ENCODE measurements around the gene CRLF1.

The CRLF1 gene

GRCh38 chr19:18636183-18636968, 29.8 kb upstream of the CRLF1 start:
- DNase-seq (ENCODE audit: low spot score) = peak; percentile 100

- DNase-seq (ENCODE audit: low spot score) = no peak
Measured at GRCh38 chr19:18635831-18636182, 29.2 kb upstream of the CRLF1 start.

- DNase-seq (ENCODE audit: low spot score) = no peak
Measured at GRCh38 chr19:18634612-18635297, 28.2 kb upstream of the CRLF1 start.

GRCh38 chr19:18633321-18633720, 26.7 kb upstream of the CRLF1 start:
- DNase-seq (ENCODE audit: low spot score) = no peak

GRCh38 chr19:18629166-18630088, 22.8 kb upstream of the CRLF1 start:
- no peak for DNase-seq (ENCODE audit: low spot score)

- no peak for DNase-seq (ENCODE audit: low spot score)
Measured at GRCh38 chr19:18626906-18627305, 20.3 kb upstream of the CRLF1 start.

- no peak for DNase-seq (ENCODE audit: low spot score)
Measured at GRCh38 chr19:18620902-18621301, 14.3 kb upstream of the CRLF1 start.

- no peak for DNase-seq (ENCODE audit: low spot score)
Measured at GRCh38 chr19:18620311-18620710, 13.7 kb upstream of the CRLF1 start.

GRCh38 chr19:18618236-18618635, 11.6 kb upstream of the CRLF1 start:
- no peak for DNase-seq (ENCODE audit: low spot score)

GRCh38 chr19:18617562-18617961, 11.0 kb upstream of the CRLF1 start:
- DNase-seq (ENCODE audit: low spot score) = no peak

- DNase-seq (ENCODE audit: low spot score) = no peak
Measured at GRCh38 chr19:18616023-18616422, 9.4 kb upstream of the CRLF1 start.

- DNase-seq (ENCODE audit: low spot score) = no peak
Measured at GRCh38 chr19:18613589-18614234, 7.1 kb upstream of the CRLF1 start.

- DNase-seq (ENCODE audit: low spot score) = peak; percentile 53
Measured at GRCh38 chr19:18612772-18613588, 6.4 kb upstream of the CRLF1 start, which contains the start of gene TMEM59L. TSS of gene TMEM59L (plus strand) at chr19:18612870. CDS start at chr19:18612959, 89 bp downstream.

- DNase-seq (ENCODE audit: low spot score) = no peak
Measured at GRCh38 chr19:18612051-18612771, 5.6 kb upstream of the CRLF1 start.

- no peak for DNase-seq (ENCODE audit: low spot score)
Measured at GRCh38 chr19:18611327-18612050, 4.9 kb upstream of the CRLF1 start.

GRCh38 chr19:18610556-18611326, 4.1 kb upstream of the CRLF1 start:
- DNase-seq (ENCODE audit: low spot score) = no peak

- no peak for DNase-seq (ENCODE audit: low spot score)
Measured at GRCh38 chr19:18610245-18610555, 3.6 kb upstream of the CRLF1 start.

- DNase-seq (ENCODE audit: low spot score) = no peak
Measured at GRCh38 chr19:18609717-18610051, 3.1 kb upstream of the CRLF1 start.

Data from GM03348 (cell line).